ENCODE measurements around the gene RPL13. TPM values are rescaled to one million over a fixed set of nuclear protein-coding genes. Genes with fewer than 3 reads are reported as not detected.

Gene RPL13
- total and polyA plus RNA-seq, 2 of the 13 experiments (the other 11 are each of a cell fraction or from before 2014, with no cell fraction given) = 2,988 to 4,411 TPM

GRCh38 chr16:89545044-89545830 lies 15.2 kb upstream of the RPL13 start (continued):
- no peak for TF ChIP-seq TIGD3 (CRISPR knock-in tag; IDR thresholded peaks at IDR 0.05; ENCODE audit: borderline replicate concordance)
- TF ChIP-seq ZNF225 (CRISPR knock-in tag; IDR thresholded peaks at IDR 0.05) = no peak
- no peak for TF ChIP-seq CREB1 (IDR thresholded peaks at IDR 0.05)
- TF ChIP-seq CREB1 (CRISPR knock-in tag; IDR thresholded peaks at IDR 0.05) = no peak
- TF ChIP-seq ATF7 (IDR thresholded peaks at IDR 0.05) = no peak
- TF ChIP-seq ATF7 (CRISPR knock-in tag; IDR thresholded peaks at IDR 0.05) = 0 out of 2 replicates have a peak, but pooled peaks have one; percentile 57
- no peak for TF ChIP-seq ZNF792 (CRISPR knock-in tag; IDR thresholded peaks at IDR 0.05)
- TF ChIP-seq TFAP4 (IDR thresholded peaks at IDR 0.05; ENCODE audit: borderline replicate concordance, low read depth) = peak; percentile 32; the same call in 1 of the 2 replicates
- TF ChIP-seq HMGXB4 (CRISPR knock-in tag; IDR thresholded peaks at IDR 0.05; ENCODE audit: borderline replicate concordance in 1 of 2, low read depth in 1 of 2) = peak in 1 of 2 experiments; percentile 20; a peak in 1 of 4 replicates
- TF ChIP-seq HNRNPH1 (optimal IDR thresholded peaks at IDR 0.05; ENCODE audit: low read depth, low read length) = no peak
- no peak for TF ChIP-seq FOXK1 (CRISPR knock-in tag; IDR thresholded peaks at IDR 0.05; ENCODE audit: borderline replicate concordance, low read depth)
- TF ChIP-seq REST (IDR thresholded peaks at IDR 0.05; ENCODE audit: borderline replicate concordance in 1 of 2, low read depth in 1 of 2, low read length in 2 of 2) = 0 out of 4 replicates have a peak, but pooled peaks of 1 of the 2 experiments have one; percentile 17
- no peak for TF ChIP-seq ZNF329 (CRISPR knock-in tag; IDR thresholded peaks at IDR 0.05; ENCODE audit: low read depth)
- TF ChIP-seq, protein P1, sequence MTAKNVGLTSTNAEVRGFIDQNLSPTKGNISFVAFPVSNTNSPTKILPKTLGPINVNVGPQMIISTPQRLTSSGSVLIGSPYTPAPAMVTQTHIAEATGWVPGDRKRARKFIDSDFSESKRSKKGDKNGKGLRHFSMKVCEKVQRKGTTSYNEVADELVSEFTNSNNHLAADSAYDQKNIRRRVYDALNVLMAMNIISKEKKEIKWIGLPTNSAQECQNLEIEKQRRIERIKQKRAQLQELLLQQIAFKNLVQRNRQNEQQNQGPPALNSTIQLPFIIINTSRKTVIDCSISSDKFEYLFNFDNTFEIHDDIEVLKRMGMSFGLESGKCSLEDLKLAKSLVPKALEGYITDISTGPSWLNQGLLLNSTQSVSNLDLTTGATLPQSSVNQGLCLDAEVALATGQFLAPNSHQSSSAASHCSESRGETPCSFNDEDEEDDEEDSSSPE (CRISPR knock-in tag; IDR thresholded peaks at IDR 0.05) = 0 out of 2 replicates have a peak, but pooled peaks have one; percentile 14
- TF ChIP-seq SP140L (CRISPR knock-in tag; IDR thresholded peaks at IDR 0.05; ENCODE audit: borderline replicate concordance) = no peak
- peak; percentile 96 for TF ChIP-seq HNF4A (CRISPR knock-in tag; IDR thresholded peaks at IDR 0.05)
- TF ChIP-seq DNMT1 (CRISPR knock-in tag; IDR thresholded peaks at IDR 0.05) = no peak
- TF ChIP-seq DR1 (CRISPR knock-in tag; IDR thresholded peaks at IDR 0.05) = 0 out of 2 replicates have a peak, but pooled peaks have one; percentile 53
